HCT116 (cell line): ENCODE measurements around the gene INPP4A. TPM values are rescaled to one million over a fixed set of nuclear protein-coding genes. Genes with fewer than 3 reads are reported as not detected.

ENCODE experiments used
- ATAC-seq: fragments of 200-7000 bp; cut with Tn5 transposase; 2 replicates; pipeline ENCODE4 v1.9.1; 2020; ENCODE audit warnings: mild to moderate bottlenecking, moderate library complexity
- BruUV-seq: library from RNA; stranded (reverse); fragments of 400-500 nt; replicated peaks from 2 replicates; lab custom pipeline; 2021; lab: Mats Ljungman, UMichigan
- CTCF ChIA-PET: fragments of 300-600 bp; sonication (Branson Sonifier 250); formaldehyde crosslinking; loops from one replicate; lab custom pipeline; 2021; ENCODE audit warnings: antibody characterized with exemption; lab: Charles Lee
- POLR2A ChIA-PET: fragments of 300-600, 350-600 bp; sonication (Branson Sonifier 250); formaldehyde crosslinking; loops from one replicate; lab custom pipeline; 2021; ENCODE audit warnings: antibody characterized with exemption; lab: Charles Lee
- RAD21 ChIA-PET, 2 experiments: fragments of 300-600 bp; sonication (Branson Sonifier 250); formaldehyde crosslinking; loops; one replicate each; lab custom pipeline; 2023; ENCODE audit warnings: low total read pairs in 2 of 2; ENCODE audit not compliant: uncharacterized antibody in 2 of 2, unreplicated experiment in 2 of 2, low non-redundant PET in 1 of 2; lab: Charles Lee
- DNase-seq: peaks from one replicate; pipeline ENCODE4 v3.0.0-alpha.2; 2010; ENCODE audit warnings: low read depth, low spot score
- H2AFZ ChIP-seq: fragments of 200-600 bp; shearing (Covaris generic), sonication (generic); 2 replicates; pipeline ENCODE4 v1.6.1; 2017; ENCODE audit warnings: low read depth, mixed run types, mixed read lengths, antibody characterized with exemption, low read length; ENCODE audit not compliant: poor library complexity, severe bottlenecking
- H3K27ac ChIP-seq: 2 replicates; pipeline ENCODE4 v1.5.1; 2012; ENCODE audit warnings: low read depth, low read length
- H3K27me3 ChIP-seq: fragments of 200-600 bp; sonication (generic); 2 replicates; pipeline ENCODE4 v1.6.1; 2016; ENCODE audit warnings: mixed run types, low read length, mixed read lengths; ENCODE audit not compliant: insufficient read depth
- H3K36me3 ChIP-seq, 2 experiments: fragments of 200-500 bp in 1 of 2; fragments of 200-600 bp in 1 of 2; sonication (Bioruptor generic) in 1 of 2; sonication (generic) in 1 of 2; 2 replicates each; pipeline versions ENCODE4 v1.5.1 to v1.6.1; 2014 to 2016; ENCODE audit warnings: low read length in 2 of 2, inconsistent platforms in 1 of 2, mixed read lengths in 1 of 2, mixed run types in 1 of 2; ENCODE audit not compliant: insufficient read depth in 2 of 2, control insufficient read depth in 1 of 2
- H3K4me1 ChIP-seq, 2 experiments: fragments of 200-600 bp in 1 of 2; sonication (generic) in 1 of 2; 2 replicates each; pipeline versions ENCODE4 v1.5.1 to v1.6.1; 2012 to 2017; ENCODE audit warnings: low read length in 2 of 2, inconsistent platforms in 1 of 2, mild to moderate bottlenecking in 1 of 2, mixed read lengths in 1 of 2, mixed run types in 1 of 2, moderate library complexity in 1 of 2; ENCODE audit not compliant: insufficient read depth in 2 of 2, control insufficient read depth in 1 of 2
- H3K4me2 ChIP-seq: fragments of 200-600 bp; sonication (generic); 2 replicates; pipeline ENCODE4 v1.6.1; 2017; ENCODE audit warnings: mixed run types, low read length, mixed read lengths
- H3K4me3 ChIP-seq, 2 experiments: fragments of 200-600 bp in 1 of 2; sonication (generic) in 1 of 2; replicated peaks in 1 of 2; 2 replicates each; pipeline ENCODE4 v1.5.1; 2011 to 2016; ENCODE audit warnings: low read length in 2 of 2, control low read depth in 1 of 2, low read depth in 1 of 2, mild to moderate bottlenecking in 1 of 2, mixed read lengths in 1 of 2, mixed run types in 1 of 2
- H3K79me2 ChIP-seq: fragments of 200-600 bp; sonication (generic); 2 replicates; pipeline ENCODE4 v1.6.1; 2017; ENCODE audit warnings: mild to moderate bottlenecking, mixed run types, low read length, moderate library complexity, mixed read lengths; ENCODE audit not compliant: insufficient read depth
- H3K9ac ChIP-seq: fragments of 200-600 bp; sonication (generic); 2 replicates; pipeline ENCODE4 v1.6.1; 2016; ENCODE audit warnings: low read length, mixed read lengths
- H3K9me2 ChIP-seq: fragments of 200-600 bp; sonication (generic), shearing (Covaris generic); 2 replicates; pipeline ENCODE4 v1.6.1; 2017; ENCODE audit warnings: mixed run types, mild to moderate bottlenecking, moderate library complexity; ENCODE audit not compliant: insufficient read depth
- H3K9me3 ChIP-seq, 2 experiments: fragments of 200-500 bp in 1 of 2; fragments of 200-600 bp in 1 of 2; sonication (Bioruptor generic) in 1 of 2; sonication (generic) in 1 of 2; 2 replicates each; pipeline ENCODE4 v1.6.1; 2014 to 2017; ENCODE audit warnings: low read length in 2 of 2, mixed read lengths in 2 of 2, inconsistent platforms in 1 of 2, low read depth in 1 of 2, mild to moderate bottlenecking in 1 of 2, mixed run types in 1 of 2, moderate library complexity in 1 of 2; ENCODE audit not compliant: control insufficient read depth in 1 of 2, insufficient read depth in 1 of 2
- H4K20me1 ChIP-seq: fragments of 200-600 bp; sonication (generic), shearing (Covaris generic); 2 replicates; pipeline ENCODE4 v1.6.1; 2017; ENCODE audit warnings: mixed run types, mild to moderate bottlenecking, moderate library complexity; ENCODE audit not compliant: insufficient read depth
- CBX3 ChIP-seq: IDR thresholded peaks from 2 replicates; pipeline ENCODE4 v1.6.1; 2012; ENCODE audit warnings: low read depth
- CEBPB ChIP-seq: IDR thresholded peaks from 2 replicates; pipeline ENCODE4 v1.6.1; 2012; ENCODE audit warnings: low read depth
- EGR1 ChIP-seq: IDR thresholded peaks from 2 replicates; pipeline ENCODE4 v1.6.1; 2012; ENCODE audit warnings: low read depth
- EZH2 ChIP-seq: fragments of 200-600 bp; sonication (generic); IDR thresholded peaks from 2 replicates; pipeline ENCODE4 v1.6.1; 2017; ENCODE audit warnings: antibody characterized with exemption, mixed run types
- EZH2phosphoT487 ChIP-seq: fragments of 200-600 bp; IDR thresholded peaks from 2 replicates; pipeline ENCODE4 v1.6.1; 2018; ENCODE audit warnings: antibody characterized with exemption, borderline replicate concordance
- FOSL1 ChIP-seq: IDR thresholded peaks from 2 replicates; pipeline ENCODE4 v1.6.1; 2012; ENCODE audit warnings: low read depth
- JUND ChIP-seq: IDR thresholded peaks from 2 replicates; pipeline ENCODE4 v1.6.1; 2012
- POLR2A ChIP-seq: IDR thresholded peaks from 2 replicates; pipeline ENCODE4 v1.7.0; 2011; ENCODE audit warnings: borderline replicate concordance; ENCODE audit not compliant: insufficient read depth, insufficient read length; ENCODE audit errors: extremely low read depth
- POLR2AphosphoS5 ChIP-seq: IDR thresholded peaks from 2 replicates; pipeline ENCODE4 v1.6.1; 2011; ENCODE audit warnings: mild to moderate bottlenecking, low read depth, low read length, moderate library complexity
- SP1 ChIP-seq: IDR thresholded peaks from 2 replicates; pipeline ENCODE4 v1.6.1; 2012; ENCODE audit warnings: low read depth
- TCF7L2 ChIP-seq: IDR thresholded peaks from 2 replicates; pipeline ENCODE4 v1.7.0; 2011; ENCODE audit warnings: borderline replicate concordance, inconsistent platforms; ENCODE audit not compliant: insufficient read depth, insufficient read length; ENCODE audit errors: extremely low read depth
- YY1 ChIP-seq: IDR thresholded peaks from 2 replicates; pipeline ENCODE4 v1.6.1; 2011; ENCODE audit warnings: low read length, low read depth, moderate library complexity, mild to moderate bottlenecking; ENCODE audit not compliant: insufficient replicate concordance; ENCODE audit errors: extremely low read depth
- ZFX ChIP-seq: fragments of 450-650 bp; IDR thresholded peaks from 2 replicates; pipeline ENCODE4 v1.6.1; 2017
- intact Hi-C: fragments of 100-400 bp; cut with micrococcal nuclease; formaldehyde crosslinking; loops from 2 replicates; pipeline ENCODE4 v1.10.0; 2022
- total RNA-seq: library from RNA; stranded (reverse); gene quantifications from one replicate; pipeline ENCODE4 v1.2.1, GENCODE V29; 2021; ENCODE audit not compliant: unreplicated experiment
- TF ChIP-seq, protein P1 (sequence below): IDR thresholded peaks from 2 replicates; pipeline ENCODE4 v1.6.1; 2012; ENCODE audit warnings: low read depth
- TF ChIP-seq, protein P2 (sequence below): IDR thresholded peaks from 2 replicates; pipeline ENCODE4 v1.6.1; 2011; ENCODE audit warnings: mild to moderate bottlenecking, low read length, moderate library complexity; ENCODE audit not compliant: insufficient replicate concordance; ENCODE audit errors: extremely low read depth
- TF ChIP-seq, protein P3 (sequence below), 3 experiments: fragments of 200-600 bp in 1 of 3; sonication (generic) in 1 of 3; IDR thresholded peaks in 2 of 3; conservative IDR thresholded peaks in 1 of 3; 2 replicates each; pipeline ENCODE4 v1.5.1; 2012 to 2017; ENCODE audit warnings: low read depth in 2 of 3, low read length in 2 of 3, antibody characterized with exemption in 1 of 3, borderline replicate concordance in 1 of 3, control low read depth in 1 of 3, mild to moderate bottlenecking in 1 of 3, mixed read lengths in 1 of 3, mixed run types in 1 of 3, moderate library complexity in 1 of 3; ENCODE audit not compliant: insufficient read depth in 1 of 3

Gene INPP4A
- total RNA-seq, 1 experiment from 2014 or later = 18.5 TPM

DNA sequence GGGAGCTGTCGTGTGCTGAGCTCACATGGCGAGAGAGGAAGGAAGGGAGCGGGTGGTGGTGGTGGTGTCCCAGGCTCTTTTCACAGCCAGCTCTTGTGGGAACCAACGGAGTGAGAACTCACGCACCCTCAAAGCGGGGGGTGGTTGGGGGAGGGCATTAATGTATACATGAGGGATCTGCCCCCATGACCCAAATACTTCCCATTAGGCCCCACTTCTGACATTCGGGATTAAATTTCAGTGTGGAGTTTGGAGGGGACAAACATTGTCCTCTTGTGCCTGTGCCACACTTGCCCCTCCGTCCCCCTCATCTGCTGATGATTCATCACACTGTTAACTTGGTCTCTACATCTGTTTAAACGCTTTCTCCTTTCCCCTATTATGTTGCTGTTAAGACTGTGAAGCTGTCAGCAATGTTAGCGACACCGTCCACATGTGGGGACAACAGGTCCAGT is 22.5 kb downstream of the INPP4A start:
- no peaks in the 10 kb centered on the region for H3K9me2 ChIP-seq
- H4K20me1 ChIP-seq = no peaks in the 10 kb centered on the region
- peaks cover 15% of the 10 kb centered on the region; the same call in 1 of the 2 replicates for H3K79me2 ChIP-seq
- BruUV-seq = no TSS peak
- peaks cover 11 to 31% of the 10 kb centered on the region in 2 experiments for H3K4me1 ChIP-seq
- RAD21 ChIA-PET = no interaction called here
- ATAC-seq = no peak
- intact Hi-C loops = no loop called here
- no peak overlapping the region for H2AFZ ChIP-seq
- H3K27me3 ChIP-seq = no peaks in the 10 kb centered on the region
- TF ChIP-seq EZH2 (no peak), TCF7L2 (no peak), ZFX (no peak), CBX3 (no peak), FOSL1 (no peak), CEBPB (no peak), YY1 (no peak), EZH2phosphoT487 (no peak), JUND (no peak), POLR2A (no peak), SP1 (no peak), EGR1 (no peak), POLR2AphosphoS5 (no peak)
- TF ChIP-seq, protein P1, sequence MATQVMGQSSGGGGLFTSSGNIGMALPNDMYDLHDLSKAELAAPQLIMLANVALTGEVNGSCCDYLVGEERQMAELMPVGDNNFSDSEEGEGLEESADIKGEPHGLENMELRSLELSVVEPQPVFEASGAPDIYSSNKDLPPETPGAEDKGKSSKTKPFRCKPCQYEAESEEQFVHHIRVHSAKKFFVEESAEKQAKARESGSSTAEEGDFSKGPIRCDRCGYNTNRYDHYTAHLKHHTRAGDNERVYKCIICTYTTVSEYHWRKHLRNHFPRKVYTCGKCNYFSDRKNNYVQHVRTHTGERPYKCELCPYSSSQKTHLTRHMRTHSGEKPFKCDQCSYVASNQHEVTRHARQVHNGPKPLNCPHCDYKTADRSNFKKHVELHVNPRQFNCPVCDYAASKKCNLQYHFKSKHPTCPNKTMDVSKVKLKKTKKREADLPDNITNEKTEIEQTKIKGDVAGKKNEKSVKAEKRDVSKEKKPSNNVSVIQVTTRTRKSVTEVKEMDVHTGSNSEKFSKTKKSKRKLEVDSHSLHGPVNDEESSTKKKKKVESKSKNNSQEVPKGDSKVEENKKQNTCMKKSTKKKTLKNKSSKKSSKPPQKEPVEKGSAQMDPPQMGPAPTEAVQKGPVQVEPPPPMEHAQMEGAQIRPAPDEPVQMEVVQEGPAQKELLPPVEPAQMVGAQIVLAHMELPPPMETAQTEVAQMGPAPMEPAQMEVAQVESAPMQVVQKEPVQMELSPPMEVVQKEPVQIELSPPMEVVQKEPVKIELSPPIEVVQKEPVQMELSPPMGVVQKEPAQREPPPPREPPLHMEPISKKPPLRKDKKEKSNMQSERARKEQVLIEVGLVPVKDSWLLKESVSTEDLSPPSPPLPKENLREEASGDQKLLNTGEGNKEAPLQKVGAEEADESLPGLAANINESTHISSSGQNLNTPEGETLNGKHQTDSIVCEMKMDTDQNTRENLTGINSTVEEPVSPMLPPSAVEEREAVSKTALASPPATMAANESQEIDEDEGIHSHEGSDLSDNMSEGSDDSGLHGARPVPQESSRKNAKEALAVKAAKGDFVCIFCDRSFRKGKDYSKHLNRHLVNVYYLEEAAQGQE = no peak
- TF ChIP-seq, protein P2, sequence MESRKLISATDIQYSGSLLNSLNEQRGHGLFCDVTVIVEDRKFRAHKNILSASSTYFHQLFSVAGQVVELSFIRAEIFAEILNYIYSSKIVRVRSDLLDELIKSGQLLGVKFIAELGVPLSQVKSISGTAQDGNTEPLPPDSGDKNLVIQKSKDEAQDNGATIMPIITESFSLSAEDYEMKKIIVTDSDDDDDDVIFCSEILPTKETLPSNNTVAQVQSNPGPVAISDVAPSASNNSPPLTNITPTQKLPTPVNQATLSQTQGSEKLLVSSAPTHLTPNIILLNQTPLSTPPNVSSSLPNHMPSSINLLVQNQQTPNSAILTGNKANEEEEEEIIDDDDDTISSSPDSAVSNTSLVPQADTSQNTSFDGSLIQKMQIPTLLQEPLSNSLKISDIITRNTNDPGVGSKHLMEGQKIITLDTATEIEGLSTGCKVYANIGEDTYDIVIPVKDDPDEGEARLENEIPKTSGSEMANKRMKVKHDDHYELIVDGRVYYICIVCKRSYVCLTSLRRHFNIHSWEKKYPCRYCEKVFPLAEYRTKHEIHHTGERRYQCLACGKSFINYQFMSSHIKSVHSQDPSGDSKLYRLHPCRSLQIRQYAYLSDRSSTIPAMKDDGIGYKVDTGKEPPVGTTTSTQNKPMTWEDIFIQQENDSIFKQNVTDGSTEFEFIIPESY = no peak
- TF ChIP-seq, protein P3, sequence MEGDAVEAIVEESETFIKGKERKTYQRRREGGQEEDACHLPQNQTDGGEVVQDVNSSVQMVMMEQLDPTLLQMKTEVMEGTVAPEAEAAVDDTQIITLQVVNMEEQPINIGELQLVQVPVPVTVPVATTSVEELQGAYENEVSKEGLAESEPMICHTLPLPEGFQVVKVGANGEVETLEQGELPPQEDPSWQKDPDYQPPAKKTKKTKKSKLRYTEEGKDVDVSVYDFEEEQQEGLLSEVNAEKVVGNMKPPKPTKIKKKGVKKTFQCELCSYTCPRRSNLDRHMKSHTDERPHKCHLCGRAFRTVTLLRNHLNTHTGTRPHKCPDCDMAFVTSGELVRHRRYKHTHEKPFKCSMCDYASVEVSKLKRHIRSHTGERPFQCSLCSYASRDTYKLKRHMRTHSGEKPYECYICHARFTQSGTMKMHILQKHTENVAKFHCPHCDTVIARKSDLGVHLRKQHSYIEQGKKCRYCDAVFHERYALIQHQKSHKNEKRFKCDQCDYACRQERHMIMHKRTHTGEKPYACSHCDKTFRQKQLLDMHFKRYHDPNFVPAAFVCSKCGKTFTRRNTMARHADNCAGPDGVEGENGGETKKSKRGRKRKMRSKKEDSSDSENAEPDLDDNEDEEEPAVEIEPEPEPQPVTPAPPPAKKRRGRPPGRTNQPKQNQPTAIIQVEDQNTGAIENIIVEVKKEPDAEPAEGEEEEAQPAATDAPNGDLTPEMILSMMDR (IDR thresholded peaks at IDR 0.05 in 2 of 3, conservative IDR thresholded peaks at IDR 0.05 in 1 of 3; ENCODE audit: borderline replicate concordance in 1 of 3, insufficient read depth in 1 of 3, low read depth in 2 of 3, low read length in 2 of 3) = no peak
- TF ChIP-seq, all 23 proteins: peak for 0
- Histone ChIP-seq H3K9ac (no peak overlapping the region), H3K27ac (no peak overlapping the region), H3K9me3 (no peaks in the 10 kb centered on the region), H3K4me3 (no peak overlapping the region), H3K4me2 (no peak overlapping the region), H3K36me3 (no peaks in the 10 kb centered on the region)
- ChIA-PET POLR2A (no interaction called here), CTCF (no interaction called here)
- DNase-seq = no peak
